Esophagus muscularis mucosa (tissue), 4 donors: Measurements from ENCODE around the gene TRIM7.

Experiments
- CTCF ChIP-seq, 3 experiments: fragments of 200-600 bp in 2 of 3; fragments of 450-650 bp in 1 of 3; sonication (generic) in 2 of 3; IDR thresholded peaks; one replicate each; pipeline ENCODE4 v1.5.1; 2017 to 2019; ENCODE audit warnings: antibody characterized with exemption in 3 of 3, mild to moderate bottlenecking in 2 of 3, moderate library complexity in 1 of 3
- EP300 ChIP-seq: sonication (generic); formaldehyde crosslinking; IDR thresholded peaks from one replicate; pipeline ENCODE4 v1.6.1; 2017; ENCODE audit warnings: antibody characterized with exemption
- POLR2A ChIP-seq: fragments of 450-650 bp; IDR thresholded peaks from one replicate; pipeline ENCODE4 v1.6.1; 2017; ENCODE audit warnings: antibody characterized with exemption, moderate library complexity, mild to moderate bottlenecking, low read depth
- POLR2AphosphoS5 ChIP-seq, 2 donors: sonication (generic); formaldehyde crosslinking; IDR thresholded peaks; one replicate each; pipeline ENCODE4 v1.6.1; 2017; ENCODE audit warnings: antibody characterized with exemption in 2 of 2

GRCh38 chr5:181161534-181162175, 43.3 kb downstream of the TRIM7 start:
- no peak for TF ChIP-seq POLR2AphosphoS5 (IDR thresholded peaks at IDR 0.05)
- no peak for TF ChIP-seq POLR2A
- TF ChIP-seq EP300: no peak
- TF ChIP-seq CTCF (IDR thresholded peaks at IDR 0.05): no peak
